HEK293T (cell line): ENCODE results near the gene AK5.

Experiments
- CTCF ChIA-PET: fragments of 350-600 bp; formaldehyde crosslinking; extraction: SDS; loops from one replicate; lab custom pipeline; 2021; ENCODE audit warnings: antibody characterized with exemption, inconsistent platforms; lab: Yijun Ruan, JAX
- POLR2A ChIA-PET: fragments of 350-600 bp; formaldehyde crosslinking; extraction: SDS; loops from one replicate; lab custom pipeline; 2020; ENCODE audit warnings: antibody characterized with exemption, inconsistent platforms; lab: Yijun Ruan, JAX
- DNase-seq: peaks from one replicate; pipeline ENCODE4 v3.0.0; 2012; ENCODE audit warnings: mixed read lengths; ENCODE audit errors: extremely low spot score
- ARNT ChIP-seq: fragments of 450-650 bp; IDR thresholded peaks from 2 replicates; pipeline ENCODE4 v1.6.1; 2017; ENCODE audit warnings: mild to moderate bottlenecking
- BHLHE40 ChIP-seq: fragments of 450-650 bp; IDR thresholded peaks from 2 replicates; pipeline ENCODE4 v1.6.1; 2016; ENCODE audit warnings: mild to moderate bottlenecking, moderate library complexity, borderline replicate concordance
- CTBP1 ChIP-seq: fragments of 450-650 bp; IDR thresholded peaks from 2 replicates; pipeline ENCODE4 v1.6.1; 2016; ENCODE audit warnings: borderline replicate concordance
- ELF4 ChIP-seq: fragments of 450-650 bp; IDR thresholded peaks from 2 replicates; pipeline ENCODE4 v1.6.1; 2017; ENCODE audit warnings: antibody characterized with exemption
- FOXA1 ChIP-seq: fragments of 450-650 bp; IDR thresholded peaks from 2 replicates; pipeline ENCODE4 v1.6.1; 2016; ENCODE audit warnings: mild to moderate bottlenecking
- FOXK2 ChIP-seq: fragments of 450-650 bp; IDR thresholded peaks from 2 replicates; pipeline ENCODE4 v1.6.1; 2016; ENCODE audit warnings: mild to moderate bottlenecking
- FOXM1 ChIP-seq: fragments of 450-650 bp; IDR thresholded peaks from 2 replicates; pipeline ENCODE4 v1.6.1; 2017; ENCODE audit warnings: mild to moderate bottlenecking, borderline replicate concordance
- HDGF ChIP-seq: fragments of 450-650 bp; IDR thresholded peaks from 2 replicates; pipeline ENCODE4 v1.6.1; 2017; ENCODE audit warnings: antibody characterized with exemption, borderline replicate concordance
- L3MBTL2 ChIP-seq: fragments of 450-650 bp; conservative IDR thresholded peaks from 2 replicates; pipeline ENCODE4 v1.6.1; 2016; ENCODE audit warnings: mild to moderate bottlenecking
- LEF1 ChIP-seq: fragments of 450-650 bp; IDR thresholded peaks from 2 replicates; pipeline ENCODE4 v1.6.1; 2017; ENCODE audit warnings: mild to moderate bottlenecking, borderline replicate concordance
- NFRKB ChIP-seq: fragments of 450-650 bp; IDR thresholded peaks from 2 replicates; pipeline ENCODE4 v1.6.1; 2016; ENCODE audit warnings: mild to moderate bottlenecking, moderate library complexity
- SP1 ChIP-seq: fragments of 450-650 bp; IDR thresholded peaks from 2 replicates; pipeline ENCODE4 v1.6.1; 2017
- SUZ12 ChIP-seq: fragments of 450-650 bp; IDR thresholded peaks from 2 replicates; pipeline ENCODE4 v1.6.1; 2016; ENCODE audit warnings: mild to moderate bottlenecking
- TARDBP ChIP-seq: fragments of 450-650 bp; IDR thresholded peaks from 2 replicates; pipeline ENCODE4 v1.6.1; 2016
- ZNF384 ChIP-seq: fragments of 450-650 bp; IDR thresholded peaks from 2 replicates; pipeline ENCODE4 v1.6.1; 2016
- TF ChIP-seq, protein P1 (sequence below): fragments of 450-650 bp; IDR thresholded peaks from 2 replicates; pipeline ENCODE4 v1.6.1; 2016

The AK5 gene

GRCh38 chr1:77468949-77469710 lies 187.3 kb downstream of the AK5 start:
- no peak for DNase-seq
- ChIA-PET CTCF (no interaction called here), POLR2A (no interaction called here)
- TF ChIP-seq ELF4 (no peak), TARDBP (no peak), FOXM1 (no peak), BHLHE40 (no peak)

GRCh38 chr1:77471691-77472090 lies 189.9 kb downstream of the AK5 start:
- no peak for DNase-seq
- CTCF ChIA-PET, result no interaction called here
- TF ChIP-seq LEF1 (no peak), SUZ12 (no peak), L3MBTL2 (no peak), TARDBP (no peak), FOXM1 (no peak), FOXK2 (no peak), SP1 (no peak), NFRKB (no peak), HDGF (no peak)
- POLR2A ChIA-PET, result no interaction called here

DNA sequence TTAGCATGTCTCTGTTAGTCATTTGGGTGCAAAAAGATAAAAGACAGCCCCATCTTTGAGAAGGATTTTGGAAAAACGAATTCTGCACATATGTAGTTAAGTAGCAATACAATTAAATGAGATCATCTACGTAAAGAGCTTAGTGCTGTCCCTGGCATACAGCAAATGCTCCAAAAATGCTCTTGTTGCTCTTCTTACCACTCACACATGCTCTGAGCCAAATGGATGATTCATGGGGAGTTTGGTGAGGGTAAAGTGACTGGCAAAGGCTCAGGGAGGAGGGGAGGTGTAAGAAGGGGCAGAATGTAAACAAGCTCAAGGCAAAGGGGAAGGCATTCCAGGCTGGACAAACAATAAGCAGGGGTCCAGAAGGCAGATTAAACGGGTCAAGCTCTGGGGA lies 191.9 kb downstream of the AK5 start:
- TF ChIP-seq TARDBP, result no peak
- TF ChIP-seq LEF1, result no peak
- no peak for TF ChIP-seq ARNT
- TF ChIP-seq L3MBTL2, result no peak
- TF ChIP-seq, protein P1, sequence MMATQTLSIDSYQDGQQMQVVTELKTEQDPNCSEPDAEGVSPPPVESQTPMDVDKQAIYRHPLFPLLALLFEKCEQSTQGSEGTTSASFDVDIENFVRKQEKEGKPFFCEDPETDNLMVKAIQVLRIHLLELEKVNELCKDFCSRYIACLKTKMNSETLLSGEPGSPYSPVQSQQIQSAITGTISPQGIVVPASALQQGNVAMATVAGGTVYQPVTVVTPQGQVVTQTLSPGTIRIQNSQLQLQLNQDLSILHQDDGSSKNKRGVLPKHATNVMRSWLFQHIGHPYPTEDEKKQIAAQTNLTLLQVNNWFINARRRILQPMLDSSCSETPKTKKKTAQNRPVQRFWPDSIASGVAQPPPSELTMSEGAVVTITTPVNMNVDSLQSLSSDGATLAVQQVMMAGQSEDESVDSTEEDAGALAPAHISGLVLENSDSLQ, result no peak
- TF ChIP-seq ELF4, result no peak
- TF ChIP-seq FOXK2, result no peak
- no peak for TF ChIP-seq FOXA1
- TF ChIP-seq SP1, result no peak
- no peak for TF ChIP-seq NFRKB
- no peak for TF ChIP-seq FOXM1
- TF ChIP-seq HDGF, result no peak
- no peak for TF ChIP-seq BHLHE40
- no peak for TF ChIP-seq CTBP1
- TF ChIP-seq ZNF384, result no peak
- no peak for TF ChIP-seq SUZ12
- CTCF ChIA-PET, result no interaction called here
- POLR2A ChIA-PET, result no interaction called here
- DNase-seq, result no peak

DNA sequence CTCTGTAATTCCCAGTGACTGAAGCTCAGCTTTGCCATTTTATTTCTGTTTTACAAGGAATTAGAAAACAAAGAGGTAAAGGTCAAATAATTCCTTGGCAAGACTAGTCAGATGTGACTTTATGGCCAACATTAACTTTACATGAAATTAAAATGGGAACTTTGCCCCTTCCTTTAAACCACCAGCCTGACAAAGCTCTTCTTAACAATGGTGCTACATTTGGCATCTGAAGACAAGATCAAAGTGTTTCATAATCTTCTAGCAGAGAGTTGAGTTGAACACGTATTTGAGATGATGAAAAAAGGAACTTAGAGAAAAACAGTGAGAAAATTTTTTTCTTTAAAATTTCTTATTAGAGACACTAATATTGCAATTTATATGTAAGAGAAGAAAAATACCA lies 193.8 kb downstream of the AK5 start:
- TF ChIP-seq, protein P1, result no peak
- TF ChIP-seq FOXM1 (no peak), SUZ12 (no peak)
- DNase-seq, result no peak
- POLR2A ChIA-PET, result no interaction called here
- CTCF ChIA-PET, result no interaction called here

DNA sequence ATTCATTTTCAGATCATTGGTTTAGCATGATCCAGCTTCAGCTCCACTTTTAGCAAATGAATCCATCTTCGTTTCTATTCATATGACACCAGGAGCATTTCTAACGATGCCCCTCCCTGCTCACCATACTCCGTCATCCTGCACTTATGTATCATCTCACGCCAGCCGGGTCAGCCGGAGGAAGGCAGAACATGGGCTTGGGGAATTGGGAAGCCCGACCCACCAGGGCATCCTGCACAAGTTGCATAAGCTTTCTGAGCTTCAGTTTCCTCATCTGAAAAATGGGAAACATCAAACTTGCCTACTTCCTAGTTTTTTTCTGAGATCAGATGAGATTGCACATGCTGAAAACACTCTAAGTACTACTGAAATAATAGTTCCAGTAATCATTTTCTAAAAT lies 194.7 kb downstream of the AK5 start:
- CTCF ChIA-PET, result no interaction called here
- POLR2A ChIA-PET, result no interaction called here
- no peak for DNase-seq
- no peak for TF ChIP-seq NFRKB
- TF ChIP-seq FOXK2, result no peak
- TF ChIP-seq SP1, result no peak
- TF ChIP-seq TARDBP, result no peak
- TF ChIP-seq LEF1, result no peak
- TF ChIP-seq FOXA1, result no peak
- TF ChIP-seq ZNF384, result no peak
- no peak for TF ChIP-seq ARNT
- TF ChIP-seq L3MBTL2, result no peak
- TF ChIP-seq FOXM1, result no peak
- no peak for TF ChIP-seq BHLHE40
- TF ChIP-seq CTBP1, result no peak
- TF ChIP-seq SUZ12, result no peak
- TF ChIP-seq, protein P1, result no peak
- no peak for TF ChIP-seq HDGF
- TF ChIP-seq ELF4, result no peak

DNA sequence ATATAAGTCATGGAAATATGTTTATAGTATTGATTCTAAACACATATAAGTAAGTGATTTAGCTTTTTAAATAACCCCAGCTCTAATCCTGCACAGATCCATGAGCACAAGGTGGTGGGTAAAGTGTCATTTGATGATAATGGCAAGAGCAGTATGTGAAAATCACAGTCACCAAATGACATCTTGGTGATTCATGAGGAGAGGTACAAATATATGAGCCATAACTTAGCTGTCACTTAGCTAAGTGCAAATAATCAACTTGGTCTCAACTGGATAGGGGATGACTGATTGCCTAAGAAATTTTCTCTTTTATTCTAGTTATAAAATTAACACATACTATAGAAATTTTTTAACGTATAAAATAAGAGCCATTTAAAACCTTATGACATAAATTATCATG lies 202.5 kb downstream of the AK5 start:
- POLR2A ChIA-PET, result no interaction called here
- no peak for DNase-seq
- CTCF ChIA-PET, result no interaction called here
- no peak for TF ChIP-seq ZNF384
- no peak for TF ChIP-seq SP1
- TF ChIP-seq, protein P1, result no peak; the same call in 1 of the 2 replicates
